Measurements from ENCODE around the gene DLG1.

DNA sequence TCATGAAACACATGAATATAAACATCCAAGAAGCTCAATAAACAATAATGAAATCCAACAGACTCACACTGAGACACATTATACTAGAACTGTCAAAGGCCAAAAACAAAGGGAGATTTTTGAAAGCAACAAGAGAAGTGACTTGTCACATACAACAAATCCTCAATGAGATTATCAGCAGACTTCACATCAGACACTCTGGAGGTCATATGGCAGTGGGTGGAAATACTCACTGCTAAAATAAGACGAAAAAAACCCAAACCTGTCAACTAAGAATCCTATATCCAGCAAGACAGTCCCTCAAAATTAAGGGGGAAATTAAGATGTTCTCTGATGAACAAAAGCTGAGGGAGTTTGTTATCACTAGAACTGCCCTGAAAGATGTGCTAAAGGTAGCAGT lies 143.4 kb downstream of the DLG1 start:
- TF ChIP-seq POLR2A (IDR thresholded peaks at IDR 0.05): no peak
- TF ChIP-seq, protein P1, sequence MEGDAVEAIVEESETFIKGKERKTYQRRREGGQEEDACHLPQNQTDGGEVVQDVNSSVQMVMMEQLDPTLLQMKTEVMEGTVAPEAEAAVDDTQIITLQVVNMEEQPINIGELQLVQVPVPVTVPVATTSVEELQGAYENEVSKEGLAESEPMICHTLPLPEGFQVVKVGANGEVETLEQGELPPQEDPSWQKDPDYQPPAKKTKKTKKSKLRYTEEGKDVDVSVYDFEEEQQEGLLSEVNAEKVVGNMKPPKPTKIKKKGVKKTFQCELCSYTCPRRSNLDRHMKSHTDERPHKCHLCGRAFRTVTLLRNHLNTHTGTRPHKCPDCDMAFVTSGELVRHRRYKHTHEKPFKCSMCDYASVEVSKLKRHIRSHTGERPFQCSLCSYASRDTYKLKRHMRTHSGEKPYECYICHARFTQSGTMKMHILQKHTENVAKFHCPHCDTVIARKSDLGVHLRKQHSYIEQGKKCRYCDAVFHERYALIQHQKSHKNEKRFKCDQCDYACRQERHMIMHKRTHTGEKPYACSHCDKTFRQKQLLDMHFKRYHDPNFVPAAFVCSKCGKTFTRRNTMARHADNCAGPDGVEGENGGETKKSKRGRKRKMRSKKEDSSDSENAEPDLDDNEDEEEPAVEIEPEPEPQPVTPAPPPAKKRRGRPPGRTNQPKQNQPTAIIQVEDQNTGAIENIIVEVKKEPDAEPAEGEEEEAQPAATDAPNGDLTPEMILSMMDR (IDR thresholded peaks at IDR 0.05): no peak

Data from stomach (tissue), 4 donors.